ENCODE measurements around the gene TADA2A.

Gene TADA2A

DNA sequence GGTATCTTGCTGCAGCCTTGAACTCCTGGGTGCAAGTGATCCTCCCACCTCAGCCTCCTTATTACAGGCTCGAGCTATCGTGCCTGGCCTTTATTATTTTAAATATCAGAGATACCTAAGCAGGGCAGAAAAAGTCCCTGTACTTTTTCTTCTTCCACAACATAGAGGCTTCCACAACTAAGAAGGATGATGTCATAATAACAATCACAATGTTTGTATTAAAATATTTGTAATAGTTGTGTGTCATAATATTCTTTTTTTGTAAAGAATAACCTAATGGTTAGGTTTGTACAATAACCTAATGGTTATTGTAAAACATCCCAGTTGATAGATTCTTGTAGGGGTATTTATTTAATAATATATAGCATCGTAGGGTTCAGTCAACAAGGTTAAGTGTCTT, 56.4 kb downstream of the TADA2A start:
- no peak for DNase-seq (ENCODE audit: low read depth in 2 of 2)

DNA sequence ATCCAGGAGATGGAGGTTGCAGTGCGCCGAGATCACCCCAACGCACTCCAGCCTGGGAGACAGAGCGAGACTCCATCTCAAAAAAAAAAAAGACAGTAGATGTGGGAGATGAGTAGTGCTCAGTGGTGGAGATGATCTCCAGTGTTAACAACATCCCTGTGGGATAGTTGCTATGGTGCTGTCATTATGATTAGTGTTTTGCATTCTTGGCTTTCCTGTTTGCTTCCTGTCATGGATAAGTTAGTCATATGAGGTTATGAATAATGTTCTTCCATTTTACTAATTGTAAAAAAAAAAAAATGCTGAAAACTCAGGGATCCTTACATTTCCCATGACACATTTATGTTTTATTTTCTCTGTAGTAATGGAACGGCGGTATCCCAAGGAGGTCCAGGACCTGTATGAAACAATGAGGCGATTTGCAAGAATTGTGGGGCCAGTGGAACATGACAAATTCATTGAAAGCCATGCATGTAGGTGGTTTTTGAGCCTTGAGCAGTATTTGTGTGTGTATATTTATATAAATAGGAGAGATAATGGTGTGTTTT, 58.5 kb downstream of the TADA2A start:
- no peak for DNase-seq (ENCODE audit: low read depth in 2 of 2)

DNA sequence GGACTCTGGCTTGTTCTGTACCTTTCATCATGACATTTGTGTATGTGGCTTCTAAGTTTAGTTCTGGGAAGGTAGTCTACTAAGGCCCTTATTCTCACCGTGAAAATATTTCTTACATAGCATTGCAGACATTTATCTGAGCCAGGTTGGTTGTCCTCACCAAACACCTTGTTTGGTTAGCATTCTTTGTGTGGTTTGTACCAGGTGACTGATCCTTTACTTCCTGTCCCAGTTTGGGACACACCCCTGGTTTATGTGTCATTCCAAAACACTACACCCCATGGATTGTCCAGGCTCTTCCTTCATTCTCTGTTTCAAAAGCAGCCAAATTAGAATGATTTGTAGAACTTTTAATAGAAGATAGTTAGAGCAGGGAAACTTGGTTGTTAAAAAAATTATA, 59.8 kb downstream of the TADA2A start:
- no peak for DNase-seq (ENCODE audit: low read depth in 2 of 2)

DNA sequence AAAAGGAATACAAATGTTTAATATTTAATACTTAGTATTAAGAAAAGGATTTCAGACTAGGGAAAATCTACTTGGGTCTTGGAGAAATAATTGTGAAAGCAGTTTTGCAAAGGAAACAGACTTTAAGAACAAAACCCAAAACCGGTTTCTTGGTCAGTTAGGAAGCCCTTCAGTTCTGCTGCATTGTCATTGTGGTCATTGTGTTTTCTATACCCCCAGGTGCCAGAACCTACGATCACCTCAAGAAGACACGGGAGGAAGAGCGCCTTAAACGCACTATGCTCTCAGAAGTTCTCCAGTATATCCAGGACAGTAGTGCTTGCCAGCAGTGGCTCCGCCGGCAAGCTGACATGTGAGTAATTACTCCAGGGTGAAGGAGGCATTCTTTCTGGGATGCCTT, 63.5 kb downstream of the TADA2A start:
- DNase-seq (ENCODE audit: low read depth in 2 of 2) = no peak

DNA sequence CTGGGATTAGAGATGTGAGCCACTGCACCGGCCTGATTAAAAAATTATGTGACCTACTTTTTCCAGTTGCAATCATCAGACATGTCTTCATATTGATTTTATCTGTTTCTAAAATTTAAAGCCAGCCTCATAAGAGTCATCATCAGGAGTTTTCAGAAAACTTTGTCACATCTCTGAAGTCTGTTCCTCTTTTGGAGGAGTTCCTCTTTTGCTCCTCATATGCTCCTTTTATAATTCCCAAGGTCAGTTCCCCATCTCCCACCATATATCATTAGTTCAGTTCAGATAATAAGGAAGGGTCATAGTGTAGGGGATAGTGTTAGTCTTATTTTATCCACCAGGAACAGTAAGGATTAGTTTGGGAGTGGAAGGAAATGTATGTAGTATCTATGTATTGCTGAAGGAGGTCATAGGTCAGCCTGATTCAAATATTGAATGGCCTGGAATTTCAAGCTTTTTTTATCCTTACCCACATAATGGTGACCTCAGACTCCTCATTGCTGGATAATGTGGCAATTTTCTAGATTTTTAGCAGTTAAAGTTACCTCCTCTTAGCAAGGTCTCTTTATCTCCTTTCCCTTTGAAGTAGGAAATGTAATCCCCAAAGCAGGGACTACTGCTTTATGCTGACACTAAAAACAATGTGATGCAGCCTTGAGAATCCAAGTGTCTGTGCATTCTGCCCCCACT, 69.2 kb downstream of the TADA2A start:
- DNase-seq (ENCODE audit: low read depth in 2 of 2) = no peak

DNA sequence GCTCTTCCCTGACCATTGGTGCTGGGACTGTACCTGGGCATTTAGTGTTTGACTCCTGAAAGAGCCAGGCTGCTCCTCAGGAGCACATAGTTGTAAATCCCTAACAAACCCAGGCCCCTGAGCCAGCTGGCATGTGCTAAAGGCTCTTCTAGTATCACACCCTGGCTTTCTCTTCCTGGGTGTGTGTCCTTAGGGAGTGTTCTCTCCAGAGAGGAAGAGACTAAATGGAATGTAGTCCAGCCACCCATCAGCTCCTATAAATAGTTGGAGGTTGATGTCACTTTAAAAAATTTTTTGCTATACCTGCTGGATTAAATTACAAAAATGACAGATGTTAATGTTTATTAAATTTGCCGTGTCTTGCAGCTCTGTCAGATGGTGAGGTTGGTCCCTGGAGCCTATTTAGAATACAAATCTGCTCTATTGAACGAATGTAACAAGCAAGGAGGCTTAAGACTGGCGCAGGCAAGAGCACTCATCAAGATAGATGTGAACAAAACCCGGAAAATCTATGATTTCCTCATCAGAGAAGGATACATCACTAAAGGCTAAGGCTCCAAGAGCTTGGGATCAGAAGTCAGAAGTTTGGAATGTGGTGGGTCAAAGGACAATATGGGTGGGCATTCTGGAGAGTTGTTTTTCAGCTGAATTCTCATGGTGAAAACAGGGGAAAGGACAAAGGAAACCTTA, 69.9 kb downstream of the TADA2A start:
- DNase-seq (ENCODE audit: low read depth in 2 of 2) = no peak

DNA sequence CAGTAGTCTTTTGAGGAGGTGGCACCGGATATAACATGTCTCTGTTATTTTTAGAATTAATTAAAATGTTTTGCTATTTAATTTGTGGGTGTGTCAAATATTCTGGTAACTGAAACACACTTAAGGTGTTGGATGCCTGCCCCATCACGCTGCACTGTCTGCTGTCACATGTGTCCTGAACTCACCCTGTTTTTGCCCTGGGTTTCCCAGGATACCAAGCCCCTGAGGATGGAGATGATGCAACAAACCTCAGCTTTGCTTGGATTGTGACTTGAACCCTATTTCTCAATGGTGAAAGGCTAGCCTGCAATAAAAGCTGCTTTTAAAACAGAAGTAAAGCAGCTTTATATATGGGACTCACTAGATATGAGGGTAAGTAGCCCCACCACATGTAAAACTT, 71.5 kb downstream of the TADA2A start:
- no peak for DNase-seq (ENCODE audit: low read depth in 2 of 2)

DNA sequence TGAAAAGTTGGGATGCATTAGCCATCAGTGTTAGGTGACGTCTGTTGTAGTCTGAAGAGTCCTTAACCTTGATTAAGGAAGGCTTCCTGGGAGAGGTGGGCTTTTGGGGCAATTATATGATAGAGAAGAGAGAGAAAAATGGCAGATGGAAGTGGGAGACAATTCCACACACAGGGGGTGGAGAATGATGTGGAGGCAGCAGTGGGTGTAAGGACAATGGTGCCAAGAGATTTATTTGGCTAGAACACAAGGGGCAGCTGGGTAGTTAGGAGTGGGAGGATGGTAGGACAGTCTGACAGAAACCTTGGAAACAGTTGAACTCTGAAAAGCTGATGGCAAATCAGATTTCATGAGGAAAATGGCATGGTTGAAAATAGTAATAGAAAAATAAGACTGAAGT, 72.3 kb downstream of the TADA2A start:
- DNase-seq (ENCODE audit: low read depth in 2 of 2) = no peak

DNA sequence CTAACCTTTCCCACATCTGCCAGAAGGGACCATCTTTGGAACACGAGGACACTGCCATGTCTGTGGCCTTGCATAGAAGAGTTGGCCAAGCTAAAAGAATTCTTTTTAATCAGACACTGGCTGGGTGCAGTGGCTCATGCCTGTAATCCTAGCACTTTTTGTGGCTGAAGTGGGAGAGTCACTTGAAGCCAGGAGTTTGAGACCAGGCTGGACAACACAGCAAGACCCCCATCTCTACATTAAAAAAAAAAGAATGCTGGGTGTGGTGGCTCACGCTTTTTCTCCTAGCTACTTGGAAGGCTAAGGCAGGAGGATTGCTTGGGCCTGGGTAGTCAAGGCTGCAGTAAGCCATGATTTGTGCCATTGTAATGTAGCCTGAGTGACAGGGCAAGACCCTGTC, 73.7 kb downstream of the TADA2A start:
- DNase-seq (ENCODE audit: low read depth in 2 of 2) = no peak

DNA sequence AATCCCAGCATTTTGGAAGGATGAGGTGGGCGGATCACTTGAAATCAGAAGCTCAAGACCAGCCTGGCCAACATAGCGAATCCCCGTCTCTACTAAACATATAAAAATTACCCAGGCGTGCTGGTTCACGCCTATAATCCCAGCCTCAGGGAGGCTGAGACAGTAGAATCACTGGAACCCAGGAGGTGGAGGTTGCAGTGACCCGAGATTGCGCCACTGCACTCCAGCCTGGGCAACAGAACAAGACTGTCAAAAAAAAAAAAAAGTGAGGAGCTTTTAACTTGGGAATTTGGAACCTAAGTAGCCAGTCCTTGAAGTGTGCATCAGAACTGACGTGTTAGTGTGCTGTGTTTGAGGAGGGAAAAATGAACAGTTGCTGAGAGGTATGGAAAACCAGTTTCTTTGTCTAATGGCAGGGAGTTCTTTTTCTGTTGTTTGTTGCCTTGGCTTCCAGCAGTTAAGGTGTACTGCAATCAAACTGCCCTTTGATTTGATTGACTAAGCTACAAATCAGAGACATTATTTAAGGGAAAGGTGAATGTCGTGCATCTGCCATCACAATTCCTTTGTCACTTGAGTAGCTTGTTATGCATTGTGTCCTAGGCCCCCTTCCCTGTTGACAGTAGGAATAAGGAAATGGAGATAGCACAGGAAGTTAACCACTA, 74.4 kb downstream of the TADA2A start:
- no peak for DNase-seq (ENCODE audit: low read depth in 2 of 2)

DNA sequence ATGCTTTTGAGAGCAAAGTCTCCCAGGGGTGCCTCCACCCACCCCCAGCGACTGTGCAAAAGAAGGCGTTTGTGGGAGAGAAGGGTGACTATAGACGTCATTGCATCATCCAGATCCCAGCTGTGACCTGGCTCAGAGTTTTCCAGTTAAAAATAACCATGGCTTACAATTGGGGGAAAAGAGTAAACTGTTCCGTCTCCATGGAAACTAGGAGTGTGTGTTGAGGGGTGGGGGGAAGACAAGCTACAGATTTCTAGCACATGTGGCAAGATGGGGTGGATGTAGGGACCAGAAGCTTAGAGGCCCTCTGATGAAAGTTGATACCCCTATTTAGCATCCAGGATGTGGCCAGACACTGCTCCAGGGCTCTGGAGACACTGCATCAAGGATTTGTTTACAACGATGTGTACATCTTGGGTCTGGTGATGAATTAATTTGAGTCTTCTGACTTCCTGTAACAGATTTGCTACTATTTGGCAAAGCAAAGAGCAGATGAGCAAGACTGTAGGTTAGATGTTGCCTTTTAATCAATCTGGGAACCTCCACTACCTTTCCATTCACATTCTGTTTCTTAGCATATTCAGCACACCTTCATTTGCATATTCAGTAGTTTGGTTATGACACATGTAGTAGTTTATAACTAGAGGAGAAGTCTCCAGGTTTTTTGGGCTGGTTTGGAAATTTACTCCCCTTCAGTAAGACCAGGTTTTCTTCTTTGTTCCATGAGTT, 76.8 kb downstream of the TADA2A start:
- DNase-seq (ENCODE audit: low read depth in 2 of 2) = no peak

DNA sequence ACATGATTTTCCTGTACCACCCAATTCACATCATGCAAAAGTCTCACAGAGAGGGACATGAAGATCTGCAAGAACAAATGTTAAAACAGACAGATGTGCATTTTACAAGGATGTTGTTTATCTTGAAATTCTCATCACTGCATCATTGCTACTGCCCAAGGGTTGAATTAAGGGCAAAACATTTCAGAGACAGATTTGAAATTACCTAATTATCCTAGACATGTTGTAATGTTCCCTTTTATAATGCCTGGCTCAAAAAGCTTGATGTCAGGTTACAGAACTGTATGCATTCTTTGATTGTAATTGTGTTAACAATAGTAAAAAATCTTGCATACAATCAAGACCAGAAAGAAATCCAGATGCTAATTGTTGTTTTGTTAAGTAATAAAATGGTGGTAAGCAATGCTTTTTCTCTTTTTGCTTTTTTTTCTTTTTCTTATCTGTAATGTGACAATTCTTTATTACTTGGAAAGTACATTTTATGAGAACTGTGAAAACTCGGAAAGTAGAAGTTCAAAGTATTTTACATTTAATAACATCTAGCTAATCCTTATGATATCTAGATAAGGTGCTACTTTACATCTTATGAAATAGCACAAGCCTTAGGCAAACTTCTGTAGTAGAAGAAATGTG, 79.4 kb downstream of the TADA2A start:
- DNase-seq (ENCODE audit: low read depth in 2 of 2) = no peak

DNA sequence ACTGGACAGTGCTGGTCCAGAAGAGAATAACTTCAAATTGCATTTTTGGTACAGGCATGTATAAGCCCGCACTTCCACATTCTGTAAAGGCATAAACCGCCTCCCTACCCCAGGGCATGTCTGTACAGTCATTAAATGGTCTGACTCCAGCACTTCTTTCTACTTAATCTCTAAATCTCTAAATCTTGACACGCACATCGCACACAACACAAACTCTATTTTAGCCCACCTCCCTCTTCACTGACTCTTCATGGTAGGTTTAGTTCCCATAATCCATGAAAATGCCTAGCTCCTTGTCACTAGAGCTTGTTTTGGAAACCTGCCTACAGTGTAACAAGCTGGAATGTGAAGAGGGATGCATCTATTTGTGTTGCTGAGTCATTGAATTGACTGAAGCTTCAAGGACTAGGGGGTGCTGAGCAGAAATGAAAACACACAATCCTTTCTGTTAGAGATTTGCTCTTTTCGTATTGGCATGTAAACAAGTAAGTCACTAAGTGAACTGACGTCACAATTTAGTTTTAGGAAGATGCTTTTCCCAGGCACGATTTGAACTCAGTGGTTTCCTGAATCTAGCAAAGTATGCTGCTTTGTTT, 81.4 kb downstream of the TADA2A start:
- DNase-seq (ENCODE audit: low read depth in 2 of 2) = no peak

DNA sequence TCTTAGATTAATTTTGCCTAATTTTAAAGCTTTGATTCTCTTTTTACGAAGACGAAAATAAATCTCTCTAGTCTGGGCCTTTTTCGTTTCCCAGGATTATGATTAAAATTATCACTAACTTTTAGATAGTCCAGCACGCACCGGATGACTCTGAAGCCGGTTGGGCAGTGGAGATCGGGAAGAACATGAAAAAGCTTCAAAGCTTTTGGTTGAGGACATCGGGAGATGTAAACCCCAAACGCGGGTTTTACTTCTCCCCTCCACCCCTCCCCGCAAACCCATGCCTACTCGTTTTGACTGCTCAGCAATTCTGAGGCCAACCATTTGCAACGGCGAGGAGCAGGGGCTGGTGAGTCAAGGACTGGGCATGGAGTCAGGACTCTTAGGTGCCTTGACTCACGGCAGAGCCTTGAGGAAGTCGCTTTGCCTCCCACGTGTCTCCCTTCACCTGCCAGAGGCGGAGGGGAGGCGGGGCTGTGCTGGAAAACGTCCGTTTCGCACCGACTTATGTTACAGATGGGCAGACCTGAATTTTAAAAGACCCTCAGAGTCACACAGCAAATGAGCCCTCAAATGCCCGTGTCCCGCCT, 82.0 kb downstream of the TADA2A start:
- DNase-seq (ENCODE audit: low read depth in 2 of 2) = peak; percentile 10 to 33

DNA sequence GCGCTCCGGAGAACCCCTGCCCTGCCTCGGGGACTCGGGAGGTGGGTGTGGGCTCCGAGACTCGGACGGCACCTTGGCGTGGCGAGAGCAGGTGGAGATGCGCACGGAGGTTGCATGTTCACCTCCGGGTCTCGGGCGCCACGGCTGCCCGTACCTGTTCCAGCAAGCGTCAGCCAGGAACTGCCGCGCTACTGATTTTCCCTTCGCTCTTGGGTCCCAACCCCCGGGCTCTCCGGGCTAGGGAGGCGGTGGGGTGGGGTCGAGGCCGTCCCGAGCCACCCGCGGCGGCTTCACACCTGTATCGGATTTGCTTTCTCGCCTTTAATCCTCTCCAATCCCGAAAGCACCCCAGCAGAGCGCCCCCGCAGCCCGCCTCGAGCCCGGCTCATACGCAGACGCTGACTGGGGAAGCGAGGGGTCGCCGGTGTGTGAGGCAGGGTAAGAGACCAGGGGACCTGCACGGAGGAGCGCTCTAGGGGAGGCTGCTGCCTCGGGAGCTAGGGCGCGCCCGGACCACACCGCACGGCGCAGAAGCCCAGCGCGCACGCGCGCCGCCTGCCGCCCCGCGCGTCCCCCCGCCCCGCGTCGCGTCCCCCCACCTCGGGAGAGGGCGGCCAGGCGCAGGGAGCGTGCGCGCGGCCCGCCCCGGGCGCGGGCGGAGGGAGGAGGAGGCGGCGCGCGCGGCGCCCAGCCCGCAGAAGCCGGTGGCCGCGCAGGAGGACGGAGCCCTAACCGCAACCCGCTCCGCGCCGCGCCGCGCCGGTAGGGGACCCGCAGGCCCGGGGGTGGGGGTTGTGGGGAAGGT, 82.7 kb downstream of the TADA2A start, which contains the start of gene DUSP14:
Gene DUSP14, plus strand, starts transcription at position 695 of the 805 bp plus-strand sequence. CDS start 22,382 bp downstream, outside the sequence.
- peak; percentile 62 to 71 for DNase-seq (ENCODE audit: low read depth in 2 of 2)

DNA sequence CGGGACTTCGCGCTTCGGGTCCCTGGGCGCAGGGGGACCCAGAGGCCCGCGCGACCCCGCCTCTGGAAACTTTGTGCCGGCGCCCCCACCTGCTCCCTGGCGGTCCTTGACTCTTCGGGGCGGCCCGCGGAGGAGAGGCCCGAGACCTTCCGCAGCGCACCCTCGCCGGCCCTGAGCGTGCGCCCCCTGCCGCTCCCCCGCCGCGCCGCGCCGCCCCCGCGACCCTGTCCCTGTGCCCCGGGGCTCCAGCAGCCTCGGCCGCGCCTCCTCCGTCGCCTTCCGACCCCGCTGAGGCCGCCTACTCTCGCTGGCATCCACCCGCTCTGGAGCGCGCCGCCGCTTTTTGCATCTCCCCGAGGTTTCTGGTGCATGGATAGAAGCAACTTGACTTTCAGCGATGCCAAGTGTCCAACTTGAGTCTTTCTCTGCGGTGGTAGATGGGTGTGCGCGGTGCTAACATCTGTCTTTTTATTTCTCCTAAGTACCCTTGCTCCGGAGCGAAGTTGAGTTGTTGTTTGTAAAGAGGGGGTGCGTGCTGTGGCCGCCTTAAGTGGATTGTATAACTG, 83.4 kb downstream of the TADA2A start:
- peak; percentile 31 to 55 for DNase-seq (ENCODE audit: low read depth in 2 of 2)

DNA sequence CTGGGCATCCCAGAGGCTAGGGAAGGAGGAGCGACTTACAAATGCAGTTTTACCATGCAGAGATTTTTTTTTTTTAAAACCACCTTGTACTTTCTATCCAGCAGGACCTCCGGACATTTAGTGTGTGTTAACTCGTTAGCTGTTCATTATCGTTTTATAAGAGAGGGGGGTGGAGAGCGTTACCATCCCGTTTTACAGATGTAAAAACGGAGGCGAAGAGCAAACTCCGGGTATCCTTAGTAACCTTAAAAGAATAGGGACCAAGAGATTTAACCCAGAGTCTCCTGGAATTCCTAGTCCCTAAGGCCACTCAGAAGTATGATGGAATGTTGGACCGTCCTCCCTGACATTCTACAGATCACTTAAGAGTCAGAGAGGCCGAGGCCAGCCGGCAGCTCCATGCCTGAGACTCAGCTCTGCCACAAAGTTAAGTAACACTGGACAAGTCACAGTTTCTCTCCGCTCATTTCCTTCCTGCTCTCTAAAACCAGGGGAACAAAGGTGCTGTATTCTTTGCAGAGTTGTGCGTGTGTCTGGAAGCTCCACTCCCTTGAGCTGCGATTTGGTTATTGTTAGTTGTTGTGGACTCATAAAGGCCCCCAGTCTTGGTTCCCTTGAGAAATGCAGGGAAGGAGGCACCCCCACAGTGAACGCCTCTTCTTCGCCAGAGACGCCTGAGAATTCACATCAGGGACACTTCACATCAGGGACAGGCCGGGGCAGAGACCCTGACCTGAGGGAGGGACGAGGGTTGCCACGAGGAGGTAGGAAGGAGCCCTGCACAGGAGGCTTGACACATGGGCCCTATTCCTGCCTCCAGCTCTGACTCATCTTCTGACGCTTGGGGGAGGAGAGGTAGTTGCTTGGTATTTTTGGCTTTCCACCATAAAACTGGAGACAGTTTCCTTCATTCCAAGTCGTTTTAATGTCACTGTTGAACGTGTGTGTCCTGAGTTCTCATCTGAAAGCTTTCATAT, 84.2 kb downstream of the TADA2A start:
- DNase-seq (ENCODE audit: low read depth in 2 of 2) = no peak

DNA sequence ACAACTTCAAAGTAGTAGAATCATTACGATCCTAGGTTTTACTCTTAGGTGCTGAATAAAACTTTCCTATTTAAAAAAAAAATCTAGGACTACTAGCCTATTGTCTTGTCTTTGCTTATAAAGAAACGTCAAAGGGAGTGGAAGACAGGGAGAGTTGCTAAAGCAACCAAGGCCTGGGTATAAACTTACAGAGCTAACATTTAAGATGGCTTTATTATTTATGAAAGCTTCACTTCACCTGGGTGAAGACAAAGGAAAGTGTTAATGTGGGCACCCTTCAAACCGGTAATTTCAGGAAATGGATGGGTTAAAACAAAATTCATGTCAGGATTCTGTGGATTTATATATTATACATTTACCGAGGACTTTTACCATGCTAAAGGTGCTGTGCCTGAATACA, 85.5 kb downstream of the TADA2A start:
- no peak for DNase-seq (ENCODE audit: low read depth in 2 of 2)

Measured in stimulated activated CD8-positive, alpha-beta memory T cell treated with anti-CD3 and anti-CD28 coated beads, Interleukin-2, amount 100 ng/mL, for 1 hour (primary cell).